ENCODE measurements around the gene MYH7B.

DNA sequence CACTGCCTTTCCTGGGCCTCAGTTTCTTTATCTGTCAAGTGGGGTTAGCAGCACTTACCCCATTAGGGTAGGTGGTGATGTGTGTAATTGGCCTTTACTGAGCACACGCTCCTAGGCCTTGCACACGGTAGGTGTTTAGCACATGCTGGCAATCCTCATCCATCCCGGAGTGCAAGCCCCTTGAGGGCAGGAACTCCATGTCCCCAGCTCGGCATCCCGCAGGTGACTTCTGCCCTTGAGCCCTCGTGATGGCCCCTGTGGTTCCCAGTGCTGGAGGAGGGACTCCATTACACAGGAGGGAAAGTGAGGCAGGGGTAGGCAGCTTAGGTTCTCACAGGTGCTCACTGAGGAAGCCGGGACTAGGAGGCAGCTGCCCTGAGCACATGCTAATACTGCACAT lies 40.0 kb downstream of the MYH7B start:
- TF ChIP-seq, protein P1, sequence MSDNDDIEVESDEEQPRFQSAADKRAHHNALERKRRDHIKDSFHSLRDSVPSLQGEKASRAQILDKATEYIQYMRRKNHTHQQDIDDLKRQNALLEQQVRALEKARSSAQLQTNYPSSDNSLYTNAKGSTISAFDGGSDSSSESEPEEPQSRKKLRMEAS (IDR thresholded peaks at IDR 0.05; ENCODE audit: insufficient read depth, insufficient read length) = no peak
- no peak for TF ChIP-seq POLR2A (IDR thresholded peaks at IDR 0.05; ENCODE audit: low read depth, low read length)
- TF ChIP-seq, protein P2, sequence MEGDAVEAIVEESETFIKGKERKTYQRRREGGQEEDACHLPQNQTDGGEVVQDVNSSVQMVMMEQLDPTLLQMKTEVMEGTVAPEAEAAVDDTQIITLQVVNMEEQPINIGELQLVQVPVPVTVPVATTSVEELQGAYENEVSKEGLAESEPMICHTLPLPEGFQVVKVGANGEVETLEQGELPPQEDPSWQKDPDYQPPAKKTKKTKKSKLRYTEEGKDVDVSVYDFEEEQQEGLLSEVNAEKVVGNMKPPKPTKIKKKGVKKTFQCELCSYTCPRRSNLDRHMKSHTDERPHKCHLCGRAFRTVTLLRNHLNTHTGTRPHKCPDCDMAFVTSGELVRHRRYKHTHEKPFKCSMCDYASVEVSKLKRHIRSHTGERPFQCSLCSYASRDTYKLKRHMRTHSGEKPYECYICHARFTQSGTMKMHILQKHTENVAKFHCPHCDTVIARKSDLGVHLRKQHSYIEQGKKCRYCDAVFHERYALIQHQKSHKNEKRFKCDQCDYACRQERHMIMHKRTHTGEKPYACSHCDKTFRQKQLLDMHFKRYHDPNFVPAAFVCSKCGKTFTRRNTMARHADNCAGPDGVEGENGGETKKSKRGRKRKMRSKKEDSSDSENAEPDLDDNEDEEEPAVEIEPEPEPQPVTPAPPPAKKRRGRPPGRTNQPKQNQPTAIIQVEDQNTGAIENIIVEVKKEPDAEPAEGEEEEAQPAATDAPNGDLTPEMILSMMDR (IDR thresholded peaks at IDR 0.05; ENCODE audit: extremely low read depth in 1 of 2, insufficient read depth in 1 of 2, low read depth in 1 of 2, low read length in 2 of 2) = no peak
- no peak for TF ChIP-seq POLR2AphosphoS5 (IDR thresholded peaks at IDR 0.05; ENCODE audit: insufficient read depth, low read depth, low read length)
- no peak for TF ChIP-seq EZH2 (IDR thresholded peaks at IDR 0.05; ENCODE audit: borderline replicate concordance, low read depth, low read length, severe bottlenecking)
- TF ChIP-seq JUN (IDR thresholded peaks at IDR 0.05; ENCODE audit: borderline replicate concordance, insufficient read depth, insufficient read length, low read depth) = no peak
- TF ChIP-seq FOS (IDR thresholded peaks at IDR 0.05; ENCODE audit: borderline replicate concordance, insufficient read depth, low read length) = no peak
- TF ChIP-seq GATA2 (IDR thresholded peaks at IDR 0.05; ENCODE audit: insufficient read depth, insufficient read length, low read depth, low read length) = no peak
- TF ChIP-seq MYC (IDR thresholded peaks at IDR 0.05; ENCODE audit: low read depth, low read length) = no peak
